SU-DHL-6 (cell line): Measurements from ENCODE around the gene CCDC85B.

ENCODE experiments used
- EZH2phosphoT487 ChIP-seq: fragments of 200-600 bp; sonication (generic), shearing (Covaris generic); conservative IDR thresholded peaks from 2 replicates; pipeline ENCODE4 v1.6.1; 2018; ENCODE audit warnings: mild to moderate bottlenecking, antibody characterized with exemption, low read length, moderate library complexity, mixed read lengths
- TF ChIP-seq, protein P1 (sequence below): fragments of 200-600 bp; sonication (generic); IDR thresholded peaks from one replicate; pipeline ENCODE4 v1.5.1; 2017; ENCODE audit warnings: antibody characterized with exemption, mild to moderate bottlenecking, low read length, moderate library complexity; ENCODE audit not compliant: insufficient read depth, poor library complexity, severe bottlenecking

GRCh38 chr11:65865550-65866172 is 24.8 kb upstream of the CCDC85B start:
- TF ChIP-seq, protein P1, sequence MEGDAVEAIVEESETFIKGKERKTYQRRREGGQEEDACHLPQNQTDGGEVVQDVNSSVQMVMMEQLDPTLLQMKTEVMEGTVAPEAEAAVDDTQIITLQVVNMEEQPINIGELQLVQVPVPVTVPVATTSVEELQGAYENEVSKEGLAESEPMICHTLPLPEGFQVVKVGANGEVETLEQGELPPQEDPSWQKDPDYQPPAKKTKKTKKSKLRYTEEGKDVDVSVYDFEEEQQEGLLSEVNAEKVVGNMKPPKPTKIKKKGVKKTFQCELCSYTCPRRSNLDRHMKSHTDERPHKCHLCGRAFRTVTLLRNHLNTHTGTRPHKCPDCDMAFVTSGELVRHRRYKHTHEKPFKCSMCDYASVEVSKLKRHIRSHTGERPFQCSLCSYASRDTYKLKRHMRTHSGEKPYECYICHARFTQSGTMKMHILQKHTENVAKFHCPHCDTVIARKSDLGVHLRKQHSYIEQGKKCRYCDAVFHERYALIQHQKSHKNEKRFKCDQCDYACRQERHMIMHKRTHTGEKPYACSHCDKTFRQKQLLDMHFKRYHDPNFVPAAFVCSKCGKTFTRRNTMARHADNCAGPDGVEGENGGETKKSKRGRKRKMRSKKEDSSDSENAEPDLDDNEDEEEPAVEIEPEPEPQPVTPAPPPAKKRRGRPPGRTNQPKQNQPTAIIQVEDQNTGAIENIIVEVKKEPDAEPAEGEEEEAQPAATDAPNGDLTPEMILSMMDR: no peak
- no peak for TF ChIP-seq EZH2phosphoT487
